Bladder microvascular endothelial cell (primary cell): ENCODE results near the gene POLA1. TPM values are rescaled to one million over a fixed set of nuclear protein-coding genes. Genes with fewer than 3 reads are reported as not detected.

Experiments
- total RNA-seq: library from RNA; depleted of rRNA; stranded (reverse); fragments of >200 nt; gene quantifications from 2 replicates; pipeline ENCODE4 v1.2.3, GENCODE V29; 2014

POLA1 gene
- 14.4 and 18.2 TPM in 2 replicates for total RNA-seq

GRCh38 chrX:24693453-24694202 is at the start of gene POLA1:
Gene POLA1, plus strand, starts transcription at chrX:24693918. Its CDS starts 44 bp downstream, at chrX:24693962.

GRCh38 chrX:24647257-24648058 is 46.3 kb upstream of the POLA1 start, which contains the start of gene PCYT1B:
Gene PCYT1B, minus strand, starts transcription at chrX:24647347. Its CDS starts 242 bp downstream, at chrX:24647105.

GRCh38 chrX:25015486-25016360 is 322.0 kb downstream of the POLA1 start, which contains the start of gene ARX:
Gene ARX, minus strand, starts transcription at chrX:25015965. Its CDS starts 228 bp downstream, at chrX:25015737.

Other genes starting within 250 kb of the POLA1 start
- gene PDK3, start 228.6 kb upstream of the POLA1 start, total RNA-seq: 3.8 and 4.5 TPM in 2 replicates
- gene PCYT1B, start 46.6 kb upstream of the POLA1 start, total RNA-seq: not detected in 2 replicates